OCI-LY1 (cell line): ENCODE data around the gene EPHX1.
"Not testable (repeated sequence)": the region's sequence is repeated elsewhere in the genome, so short reads cannot be mapped to it uniquely, and the experiment has no call there.

Experiments
- H2AFZ ChIP-seq: fragments of 200-600 bp; sonication (generic), shearing (Covaris generic); 2 replicates; pipeline ENCODE4 v1.6.0; 2014; ENCODE audit warnings: antibody characterized with exemption, mild to moderate bottlenecking, low read length
- H3F3A ChIP-seq: fragments of 200-600 bp; sonication (generic), shearing (Covaris generic); 2 replicates; pipeline ENCODE4 v1.6.0; 2014; ENCODE audit warnings: mild to moderate bottlenecking, antibody characterized with exemption, low read length, moderate library complexity; ENCODE audit not compliant: insufficient read depth
- H3K27ac ChIP-seq: fragments of 200-600 bp; sonication (generic); 2 replicates; pipeline ENCODE4 v1.5.1; 2014; ENCODE audit warnings: low read length, mixed run types, mild to moderate bottlenecking, low read depth; ENCODE audit not compliant: poor library complexity, severe bottlenecking
- H3K27me3 ChIP-seq: fragments of 200-600 bp; sonication (generic); 2 replicates; pipeline ENCODE4 v1.6.0; 2014; ENCODE audit warnings: antibody characterized with exemption, mild to moderate bottlenecking, low read length, moderate library complexity; ENCODE audit not compliant: insufficient read depth
- H3K36me3 ChIP-seq: fragments of 200-600 bp; sonication (generic); 2 replicates; pipeline ENCODE4 v1.6.1; 2014; ENCODE audit warnings: mild to moderate bottlenecking, antibody characterized with exemption, low read length, moderate library complexity, mixed read lengths; ENCODE audit not compliant: insufficient read depth
- H3K4me1 ChIP-seq: fragments of 200-600 bp; sonication (generic); 2 replicates; pipeline ENCODE4 v1.5.1; 2014; ENCODE audit warnings: mild to moderate bottlenecking, low read length, moderate library complexity; ENCODE audit not compliant: insufficient read depth, severe bottlenecking
- H3K4me2 ChIP-seq: fragments of 200-600 bp; sonication (generic), shearing (Covaris generic); 2 replicates; pipeline ENCODE4 v1.6.1; 2014; ENCODE audit warnings: low read length
- H3K4me3 ChIP-seq: fragments of 200-600 bp; sonication (generic); 2 replicates; pipeline ENCODE4 v1.5.1; 2014; ENCODE audit warnings: low read length, low read depth, mild to moderate bottlenecking, mixed read lengths; ENCODE audit not compliant: poor library complexity, severe bottlenecking
- H3K79me2 ChIP-seq: fragments of 200-600 bp; shearing (Covaris generic); 2 replicates; pipeline ENCODE4 v1.6.1; 2016; ENCODE audit warnings: mixed run types, low read length, mixed read lengths; ENCODE audit not compliant: insufficient read depth
- H3K9ac ChIP-seq: fragments of 200-600 bp; sonication (generic), shearing (Covaris generic); 2 replicates; pipeline ENCODE4 v1.6.1; 2014; ENCODE audit warnings: mild to moderate bottlenecking, low read length, mixed read lengths
- H3K9me2 ChIP-seq: fragments of 200-600 bp; sonication (generic), shearing (Covaris generic); 2 replicates; pipeline ENCODE4 v1.6.1; 2014; ENCODE audit warnings: low read depth, mild to moderate bottlenecking, low read length, mixed read lengths
- H3K9me3 ChIP-seq: fragments of 200-600 bp; shearing (Covaris generic); 2 replicates; pipeline ENCODE4 v1.6.1; 2014; ENCODE audit warnings: low read length, mixed read lengths
- H4K20me1 ChIP-seq: fragments of 200-600 bp; sonication (generic), shearing (Covaris generic); 2 replicates; pipeline ENCODE4 v1.6.0; 2016; ENCODE audit warnings: mild to moderate bottlenecking, low read length; ENCODE audit not compliant: insufficient read depth
- EZH2 ChIP-seq: fragments of 200-600 bp; sonication (generic), shearing (Covaris generic); IDR thresholded peaks from 2 replicates; pipeline ENCODE4 v1.8.0; 2017; ENCODE audit warnings: borderline replicate concordance, mixed run types, mild to moderate bottlenecking, antibody characterized with exemption, low read length, moderate library complexity, mixed read lengths
- TF ChIP-seq, protein P1 (sequence below): fragments of 200-600 bp; sonication (generic), shearing (Covaris generic); IDR thresholded peaks from 2 replicates; pipeline ENCODE4 v1.5.1; 2017; ENCODE audit warnings: mild to moderate bottlenecking, antibody characterized with exemption, low read length, moderate library complexity, mixed read lengths

EPHX1 gene

DNA sequence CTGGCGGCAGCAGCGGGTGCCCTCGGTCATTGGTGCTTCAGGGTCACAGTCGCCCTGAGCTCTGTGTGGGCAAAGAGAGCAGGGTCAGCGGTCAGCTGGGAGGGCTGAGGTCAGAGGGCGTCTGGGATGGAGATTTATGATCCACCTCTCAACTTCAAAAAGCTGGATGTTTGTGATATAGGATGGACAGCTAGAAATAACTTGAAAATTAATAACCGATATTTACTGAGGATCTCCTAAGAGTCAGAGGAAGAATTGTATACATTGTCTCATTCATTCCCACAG is 77.0 kb downstream of the EPHX1 start:
- Histone ChIP-seq H3K36me3 (no peaks in the 10 kb centered on the region), H3K4me3 (no peak overlapping the region), H2AFZ (no peak overlapping the region), H3K4me2 (no peak overlapping the region), H3K9me2 (no peaks in the 10 kb centered on the region), H3K4me1 (peaks cover 8% of the 10 kb centered on the region), H3K79me2 (no peaks in the 10 kb centered on the region), H3K27ac (no peak overlapping the region), H3K27me3 (no peaks in the 10 kb centered on the region; the same call in 1 of the 2 replicates), H3K9ac (no peak overlapping the region), H4K20me1 (no peaks in the 10 kb centered on the region), H3K9me3 (no peaks in the 10 kb centered on the region), H3F3A (no peaks in the 10 kb centered on the region)
- no peak for TF ChIP-seq EZH2
- TF ChIP-seq, protein P1, sequence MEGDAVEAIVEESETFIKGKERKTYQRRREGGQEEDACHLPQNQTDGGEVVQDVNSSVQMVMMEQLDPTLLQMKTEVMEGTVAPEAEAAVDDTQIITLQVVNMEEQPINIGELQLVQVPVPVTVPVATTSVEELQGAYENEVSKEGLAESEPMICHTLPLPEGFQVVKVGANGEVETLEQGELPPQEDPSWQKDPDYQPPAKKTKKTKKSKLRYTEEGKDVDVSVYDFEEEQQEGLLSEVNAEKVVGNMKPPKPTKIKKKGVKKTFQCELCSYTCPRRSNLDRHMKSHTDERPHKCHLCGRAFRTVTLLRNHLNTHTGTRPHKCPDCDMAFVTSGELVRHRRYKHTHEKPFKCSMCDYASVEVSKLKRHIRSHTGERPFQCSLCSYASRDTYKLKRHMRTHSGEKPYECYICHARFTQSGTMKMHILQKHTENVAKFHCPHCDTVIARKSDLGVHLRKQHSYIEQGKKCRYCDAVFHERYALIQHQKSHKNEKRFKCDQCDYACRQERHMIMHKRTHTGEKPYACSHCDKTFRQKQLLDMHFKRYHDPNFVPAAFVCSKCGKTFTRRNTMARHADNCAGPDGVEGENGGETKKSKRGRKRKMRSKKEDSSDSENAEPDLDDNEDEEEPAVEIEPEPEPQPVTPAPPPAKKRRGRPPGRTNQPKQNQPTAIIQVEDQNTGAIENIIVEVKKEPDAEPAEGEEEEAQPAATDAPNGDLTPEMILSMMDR = no peak

DNA sequence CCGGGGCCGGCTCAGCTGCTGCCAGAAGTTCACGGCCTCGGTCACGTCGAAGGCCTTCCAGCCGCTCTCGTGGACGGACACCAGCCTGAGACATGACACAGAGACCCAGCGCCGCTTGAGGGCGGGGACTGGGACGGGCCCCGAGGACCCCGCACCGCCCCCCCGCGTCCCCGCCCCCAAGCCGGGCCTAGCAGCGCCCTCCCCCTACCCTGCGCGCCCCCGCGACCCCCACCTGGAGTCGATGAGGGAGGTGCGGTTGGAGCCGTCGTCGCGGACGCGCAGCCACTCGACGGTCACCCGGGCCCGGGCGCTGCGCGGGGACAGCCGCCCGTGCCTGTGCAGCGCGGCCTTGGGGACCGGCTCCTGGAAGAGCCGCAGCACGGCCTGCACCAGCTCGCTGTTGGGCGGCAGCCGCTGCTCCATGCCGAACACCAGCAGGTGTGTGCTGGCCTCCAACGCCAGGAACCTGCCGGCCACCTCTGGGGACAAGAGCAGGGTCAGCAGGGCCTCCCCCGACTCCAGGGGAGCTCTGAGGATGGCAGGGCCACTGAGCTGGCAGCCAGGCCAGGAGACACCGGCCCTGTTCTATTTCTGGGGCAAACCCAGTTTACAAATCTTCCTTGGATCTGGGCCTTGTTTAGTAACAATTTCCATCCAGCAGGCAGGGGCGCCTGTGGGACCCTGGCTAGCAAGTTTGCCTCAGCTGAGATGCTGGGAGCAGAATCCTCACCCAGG is 77.8 kb downstream of the EPHX1 start:
- H3K4me3 ChIP-seq, H3K9me2 ChIP-seq, H2AFZ ChIP-seq, H3K36me3 ChIP-seq, H3K4me2 ChIP-seq, H3K79me2 ChIP-seq, H3K9ac ChIP-seq, H3K9me3 ChIP-seq, H3K27ac ChIP-seq, H3K27me3 ChIP-seq, H3F3A ChIP-seq, H3K4me1 ChIP-seq, H4K20me1 ChIP-seq: not testable (repeated sequence)

DNA sequence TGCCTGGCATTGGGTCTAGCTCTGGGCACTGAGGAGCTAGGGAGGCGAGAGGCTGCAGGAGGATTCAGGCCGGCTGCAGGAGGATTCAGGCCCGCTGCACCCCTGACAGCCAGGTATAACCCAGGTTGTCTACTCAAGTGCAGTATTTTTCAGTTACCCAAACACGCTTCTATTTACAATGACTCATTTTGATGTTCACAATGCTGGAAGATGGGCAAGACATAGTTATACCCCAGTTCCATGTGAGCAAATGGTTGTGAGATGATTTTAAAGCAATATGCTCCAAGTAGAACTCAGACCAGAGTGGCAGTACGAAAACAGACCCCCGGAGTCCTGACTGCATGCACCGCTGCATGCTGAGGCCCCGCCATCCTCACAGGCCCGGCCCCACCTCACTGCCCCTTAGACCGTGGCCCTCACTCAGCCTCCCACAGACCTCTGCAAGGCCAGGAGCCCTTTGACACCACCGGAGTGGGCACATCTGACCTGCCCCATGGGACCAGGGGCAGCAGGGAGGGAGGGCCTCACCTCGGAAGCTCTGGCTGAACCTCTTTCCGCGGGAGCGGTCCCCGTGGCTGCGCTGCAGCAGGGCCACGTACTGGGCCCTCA is 78.5 kb downstream of the EPHX1 start:
- H3K36me3 ChIP-seq = no peaks in the 10 kb centered on the region
- H4K20me1 ChIP-seq = no peaks in the 10 kb centered on the region
- no peak overlapping the region for H3K9ac ChIP-seq
- no peaks in the 10 kb centered on the region for H3K4me1 ChIP-seq
- H3K9me2 ChIP-seq = no peaks in the 10 kb centered on the region
- no peaks in the 10 kb centered on the region; the same call in 1 of the 2 replicates for H3K27me3 ChIP-seq
- H3K4me2 ChIP-seq = no peak overlapping the region
- H3K27ac ChIP-seq = no peak overlapping the region
- H3K4me3 ChIP-seq = no peak overlapping the region
- no peaks in the 10 kb centered on the region for H3K9me3 ChIP-seq
- H3K79me2 ChIP-seq = no peaks in the 10 kb centered on the region
- no peak overlapping the region for H2AFZ ChIP-seq
- TF ChIP-seq, protein P1 = no peak
- no peak for TF ChIP-seq EZH2
- no peaks in the 10 kb centered on the region for H3F3A ChIP-seq
